Tibial nerve (tissue), 4 donors: ENCODE results near the gene FAM131B.

Source experiments
- CTCF ChIP-seq, 5 experiments: fragments of 200-600 bp in 3 of 5; fragments of 450-650 bp in 2 of 5; sonication (generic) in 3 of 5; IDR thresholded peaks; one replicate each; pipeline ENCODE4 v1.5.1; 2016 to 2019; ENCODE audit warnings: antibody characterized with exemption in 5 of 5, mild to moderate bottlenecking in 3 of 5, moderate library complexity in 2 of 5
- EP300 ChIP-seq, 2 donors: sonication (generic); formaldehyde crosslinking; IDR thresholded peaks; one replicate each; pipeline ENCODE4 v1.6.1; 2017; ENCODE audit warnings: antibody characterized with exemption in 2 of 2, mild to moderate bottlenecking in 1 of 2
- POLR2A ChIP-seq, 2 donors: fragments of 450-650 bp; IDR thresholded peaks; one replicate each; pipeline ENCODE4 v1.6.1; 2017; ENCODE audit warnings: antibody characterized with exemption in 2 of 2, mild to moderate bottlenecking in 2 of 2, moderate library complexity in 2 of 2

GRCh38 chr7:143382126-143382790 is 19.7 kb upstream of the FAM131B start:
- TF ChIP-seq POLR2A (IDR thresholded peaks at IDR 0.05) (no peak), CTCF (IDR thresholded peaks at IDR 0.05) (no peak), EP300 (IDR thresholded peaks at IDR 0.05) (no peak)
